BJ (cell line): ENCODE data around the gene LDLRAD3. TPM values are rescaled to one million over a fixed set of nuclear protein-coding genes. Genes with fewer than 3 reads are reported as not detected.

Experiments used
- CTCF ChIA-PET: fragments of 350-600 bp; formaldehyde crosslinking; extraction: SDS; loops from one replicate; lab custom pipeline; 2021; ENCODE audit warnings: antibody characterized with exemption, inconsistent platforms; lab: Yijun Ruan, JAX
- POLR2A ChIA-PET: fragments of 300-600 bp; sonication (Branson Sonifier 250); formaldehyde crosslinking; extraction: SDS; loops from one replicate; lab custom pipeline; 2021; ENCODE audit warnings: antibody characterized with exemption; lab: Charles Lee
- DNase-seq: peaks from one replicate; pipeline ENCODE4 v3.0.0-alpha.2; 2011; ENCODE audit warnings: low read depth
- H3K27me3 ChIP-seq: 2 replicates; pipeline ENCODE4 v1.6.0; 2011; ENCODE audit warnings: low read length; ENCODE audit not compliant: control insufficient read depth, insufficient read depth
- H3K36me3 ChIP-seq: 2 replicates; pipeline ENCODE4 v1.5.1; 2011; ENCODE audit warnings: low read length; ENCODE audit not compliant: control insufficient read depth, insufficient read depth
- H3K4me3 ChIP-seq: 2 replicates; pipeline ENCODE4 v1.5.1; 2011; ENCODE audit warnings: low read depth, mild to moderate bottlenecking, control low read depth, low read length
- CTCF ChIP-seq: IDR thresholded peaks from 2 replicates; pipeline ENCODE4 v1.5.1; 2011; ENCODE audit warnings: low read depth, mild to moderate bottlenecking, control low read depth, inconsistent platforms, low read length, moderate library complexity; ENCODE audit not compliant: insufficient read depth
- polyA plus RNA-seq: library from polyadenylated mRNA; depleted of rRNA; stranded (reverse); fragments of >200 nt; gene quantifications from 2 replicates; pipeline ENCODE4 v1.2.3, GENCODE V29; 2011

The LDLRAD3 gene
- polyA plus RNA-seq, 1 experiment, result 3.5 TPM

- no peak for DNase-seq
- TF ChIP-seq CTCF, result no peak
- POLR2A ChIA-PET, result no interaction called here
- Histone ChIP-seq H3K27me3 (no peaks in the 10 kb centered on the region), H3K4me3 (no peak overlapping the region), H3K36me3 (no peaks in the 10 kb centered on the region)
- CTCF ChIA-PET, result no interaction called here
Observed at GRCh38 chr11:35951680-35952079, 7.8 kb downstream of the LDLRAD3 start.

- no peak overlapping the region for H3K4me3 ChIP-seq
- no peak for TF ChIP-seq CTCF
- no peaks in the 10 kb centered on the region for H3K27me3 ChIP-seq
- CTCF ChIA-PET, result no interaction called here
- no peak for DNase-seq
- POLR2A ChIA-PET, result no interaction called here
- H3K36me3 ChIP-seq, result no peaks in the 10 kb centered on the region
Observed at GRCh38 chr11:35953081-35953760, 9.4 kb downstream of the LDLRAD3 start.

- DNase-seq, result no peak
- no peak overlapping the region for H3K4me3 ChIP-seq
- ChIA-PET CTCF (no interaction called here), POLR2A (no interaction called here)
- TF ChIP-seq CTCF, result no peak
- no peaks in the 10 kb centered on the region for H3K27me3 ChIP-seq
- no peaks in the 10 kb centered on the region for H3K36me3 ChIP-seq
Observed at GRCh38 chr11:35954205-35954604, 10.3 kb downstream of the LDLRAD3 start.

GRCh38 chr11:35955636-35956035 lies 11.8 kb downstream of the LDLRAD3 start:
- Histone ChIP-seq H3K4me3 (no peak overlapping the region), H3K36me3 (no peaks in the 10 kb centered on the region), H3K27me3 (no peaks in the 10 kb centered on the region)
- ChIA-PET POLR2A (no interaction called here), CTCF (no interaction called here)
- TF ChIP-seq CTCF, result no peak
- DNase-seq, result no peak

- H3K36me3 ChIP-seq, result no peaks in the 10 kb centered on the region
- no peak for DNase-seq
- no peak overlapping the region for H3K4me3 ChIP-seq
- no peaks in the 10 kb centered on the region for H3K27me3 ChIP-seq
- TF ChIP-seq CTCF, result no peak
- ChIA-PET CTCF (interaction anchor here (0.6 kb wide), 1 partner anchor 134 kb away, joined by 3 read pairs; no protein-coding TSS in a partner anchor), POLR2A (no interaction called here)
Observed at GRCh38 chr11:35962369-35963138, 18.7 kb downstream of the LDLRAD3 start.
